Liver (tissue), 3 donors: ENCODE results near the gene NFIA.

Experiments
- CTCF ChIP-seq: fragments of 150-350 bp; IDR thresholded peaks from 2 replicates; pipeline ENCODE4 v1.5.1; 2017; ENCODE audit warnings: improper control_type of control experiment, low read depth, low read length; ENCODE audit not compliant: missing input control
- EGR1 ChIP-seq, 2 donors: IDR thresholded peaks; 2 replicates each; pipeline ENCODE4 v1.6.1; 2016 to 2018; ENCODE audit warnings: antibody characterized with exemption in 2 of 2, low read depth in 2 of 2
- FOXA2 ChIP-seq: IDR thresholded peaks from 2 replicates; pipeline ENCODE4 v1.6.1; 2016; ENCODE audit warnings: antibody characterized with exemption
- GABPA ChIP-seq, 2 donors: IDR thresholded peaks in 1 of 2; conservative IDR thresholded peaks in 1 of 2; 2 replicates each; pipeline ENCODE4 v1.6.1; 2016; ENCODE audit warnings: antibody characterized with exemption in 2 of 2, mild to moderate bottlenecking in 1 of 2, moderate library complexity in 1 of 2
- RAD21 ChIP-seq, 2 donors: IDR thresholded peaks; 2 replicates each; pipeline ENCODE4 v1.6.1; 2016; ENCODE audit warnings: antibody characterized with exemption in 2 of 2, mild to moderate bottlenecking in 2 of 2
- SP1 ChIP-seq: IDR thresholded peaks from 2 replicates; pipeline ENCODE4 v1.6.1; 2018; ENCODE audit warnings: antibody characterized with exemption, mild to moderate bottlenecking
- TAF1 ChIP-seq: conservative IDR thresholded peaks from 2 replicates; pipeline ENCODE4 v1.6.1; 2016; ENCODE audit warnings: antibody characterized with exemption, mild to moderate bottlenecking
- YY1 ChIP-seq: IDR thresholded peaks from 2 replicates; pipeline ENCODE4 v1.6.1; 2016; ENCODE audit warnings: antibody characterized with exemption, mild to moderate bottlenecking
- ZBTB33 ChIP-seq: IDR thresholded peaks from 2 replicates; pipeline ENCODE4 v1.6.1; 2016; ENCODE audit warnings: antibody characterized with exemption
- donor health status: healthy.
- donor health status: healthy.

GRCh38 chr1:61284248-61284854, 202.0 kb downstream of the NFIA start:
- TF ChIP-seq CTCF (no peak), ZBTB33 (no peak), GABPA (IDR thresholded peaks at IDR 0.05 in 1 of 2, conservative IDR thresholded peaks at IDR 0.05 in 1 of 2) (no peak), EGR1 (IDR thresholded peaks at IDR 0.05; ENCODE audit: low read depth in 2 of 2) (no peak), TAF1 (no peak), SP1 (no peak), YY1 (no peak), FOXA2 (no peak), RAD21 (IDR thresholded peaks at IDR 0.05) (no peak)
